ENCODE results near the gene CTDSP2. TPM values are rescaled to one million over a fixed set of nuclear protein-coding genes. Genes with fewer than 3 reads are reported as not detected.

The CTDSP2 gene
- total RNA-seq, 1 donor from 2014 or later = 62.5 TPM

DNA sequence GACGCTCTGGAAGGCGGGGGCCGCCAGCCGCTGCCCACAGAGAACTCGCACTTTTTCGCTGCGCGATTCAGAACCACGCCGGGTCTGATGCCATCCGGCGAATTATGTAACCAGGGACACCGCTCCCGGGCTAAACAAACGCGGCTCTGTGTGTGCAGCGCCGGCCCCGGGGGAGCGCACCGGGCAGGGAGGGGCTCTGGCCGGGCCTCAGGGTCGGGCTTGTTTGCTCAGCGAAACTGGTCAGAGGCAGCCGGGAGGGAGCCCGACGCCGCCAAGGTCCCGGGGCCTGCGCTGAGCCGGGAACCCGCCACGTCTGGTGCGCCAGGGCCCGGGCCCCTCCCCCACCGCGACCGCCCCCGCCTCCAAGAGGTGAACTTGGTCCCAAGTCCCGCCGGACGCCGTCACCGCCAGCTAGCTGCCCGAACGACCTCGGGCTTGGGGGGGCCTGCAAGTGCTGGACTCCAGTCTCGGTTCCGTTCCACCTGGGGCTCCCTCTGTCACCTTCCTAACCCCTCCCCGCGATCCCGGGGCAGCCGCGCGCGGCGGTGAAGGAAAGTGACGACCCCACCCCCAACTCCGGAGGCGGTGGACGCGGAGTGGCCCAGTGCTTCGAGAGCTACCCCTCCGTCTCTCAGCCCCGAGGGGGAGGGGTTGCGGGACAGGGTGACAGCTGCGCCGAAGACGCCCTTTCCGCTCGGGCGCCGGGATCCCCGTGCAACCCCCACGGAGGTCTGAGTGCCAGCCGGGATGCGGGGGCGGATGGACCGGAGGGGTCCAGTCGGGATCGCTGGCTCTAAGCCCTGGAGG lies 848 bp downstream of the CTDSP2 start:
- peak overlapping the region; percentile 38 for H3K27ac Mint-ChIP-seq
- DNase-seq (ENCODE audit: low spot score) = peak; percentile 44
- H3K4me3 Mint-ChIP-seq (ENCODE audit: low read depth) = peak overlapping the region; percentile 77
- H3K9me3 Mint-ChIP-seq = no peaks in the 10 kb centered on the region
- intact Hi-C loops (cut with micrococcal nuclease) = loop anchor here (1.0 to 5.0 kb wide), 7 partner anchors 7 to 323 kb away; partner anchors contain the start of genes DDIT3, MBD6 and TSFM
- H3K27me3 Mint-ChIP-seq (ENCODE audit: low read depth) = peaks cover 19% of the 10 kb centered on the region
- peaks cover 8% of the 10 kb centered on the region for H3K36me3 Mint-ChIP-seq (ENCODE audit: low read depth)
- peaks cover 37% of the 10 kb centered on the region for H3K4me1 Mint-ChIP-seq (ENCODE audit: low read depth)

DNA sequence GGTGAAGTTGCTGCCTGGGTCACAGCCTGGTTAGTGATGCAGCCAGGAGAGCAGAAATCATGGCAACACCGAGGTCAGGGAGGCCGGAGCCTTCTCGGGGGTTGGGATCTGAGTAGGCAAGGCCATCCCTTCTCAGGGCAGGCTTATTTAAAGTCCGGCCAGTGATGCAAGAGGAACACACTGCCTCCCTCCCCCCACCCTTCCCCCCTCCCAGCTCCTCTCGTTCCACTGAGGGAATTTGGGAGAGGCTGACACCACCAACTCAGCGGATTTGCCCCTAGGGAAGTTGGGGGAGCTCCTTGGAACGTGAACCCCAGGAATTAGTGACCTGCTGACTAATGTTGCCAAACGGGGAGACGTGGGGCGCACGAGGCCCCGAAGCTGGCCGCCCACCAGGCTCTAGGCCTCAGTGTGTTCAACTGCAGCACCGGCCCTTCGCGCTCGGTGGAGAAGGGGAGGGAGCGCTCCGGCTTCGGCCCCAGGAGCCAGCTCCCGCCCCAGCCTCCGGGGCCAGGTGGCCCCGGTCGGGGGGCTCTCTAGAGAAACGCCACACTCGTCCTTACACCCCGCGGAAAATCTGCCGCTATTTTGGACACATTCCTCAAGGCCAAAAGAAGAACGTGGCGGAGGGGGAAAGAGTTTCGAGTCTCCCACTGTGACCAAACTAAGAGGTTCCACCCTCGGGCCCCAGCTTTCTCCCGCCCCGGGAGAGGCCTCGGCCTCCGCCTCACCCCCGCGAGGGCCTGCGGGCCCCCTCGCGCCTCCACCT lies 1.6 kb downstream of the CTDSP2 start:
- Mint-ChIP-seq H3K9me3 (no peaks in the 10 kb centered on the region), H3K36me3 (ENCODE audit: low read depth) (peaks cover 8% of the 10 kb centered on the region), H3K4me1 (ENCODE audit: low read depth) (peaks cover 39% of the 10 kb centered on the region), H3K27me3 (ENCODE audit: low read depth) (peaks cover 18% of the 10 kb centered on the region), H3K4me3 (ENCODE audit: low read depth) (peak overlapping the region; percentile 77), H3K27ac (peak overlapping the region; percentile 44)
- DNase-seq (ENCODE audit: low spot score) = no peak
- intact Hi-C loops (cut with micrococcal nuclease) = loop anchor here (5.0 kb wide), 2 partner anchors 63 to 323 kb away; partner anchors contain the start of genes DDIT3, MBD6 and TSFM

DNA sequence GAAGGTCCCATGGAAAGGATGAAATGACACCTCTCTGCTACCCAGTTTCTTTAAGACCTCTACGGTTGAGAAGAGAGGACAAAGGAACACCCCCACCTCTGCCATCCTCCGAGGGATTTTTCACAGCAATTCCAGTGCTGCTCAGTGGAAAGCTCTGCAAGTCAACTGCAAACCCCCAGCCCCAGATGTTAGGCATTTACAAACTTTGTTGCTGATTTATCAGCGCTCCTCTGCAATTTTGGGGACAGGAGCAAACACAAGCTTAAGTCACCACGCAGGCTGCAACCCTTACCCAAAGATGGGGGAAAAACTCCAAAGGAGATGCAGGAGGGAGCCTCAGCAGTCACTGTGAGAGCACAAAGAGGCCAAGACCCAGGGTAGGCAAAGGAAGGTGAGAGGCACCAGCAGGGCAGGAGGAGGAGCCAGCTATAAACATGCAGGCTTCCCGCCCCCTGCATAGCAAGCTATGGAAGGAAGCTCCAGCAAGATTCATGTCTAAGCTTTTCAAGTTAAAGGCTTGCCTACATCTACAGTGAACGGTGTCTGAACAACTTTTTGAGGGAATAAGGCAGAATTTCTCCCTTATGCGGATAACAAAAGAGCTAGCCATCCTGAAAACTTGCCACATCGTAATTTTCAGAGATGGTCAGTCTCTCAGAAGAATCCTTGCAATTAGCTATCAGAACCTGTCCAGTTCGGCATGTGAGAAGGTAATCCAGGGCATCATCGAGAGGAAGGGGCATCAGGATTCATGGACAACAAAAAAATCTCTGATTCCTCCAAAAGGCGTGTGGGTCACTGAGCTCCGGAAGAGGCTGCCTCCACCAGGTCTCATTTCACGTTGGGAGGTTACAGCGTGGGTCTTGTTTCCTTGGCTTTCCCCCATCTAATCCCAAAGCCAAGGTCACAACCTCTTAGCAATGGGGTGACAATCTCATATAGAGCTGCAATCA lies 3.9 kb downstream of the CTDSP2 start:
- no peaks in the 10 kb centered on the region for H3K9me3 Mint-ChIP-seq
- peaks cover 8% of the 10 kb centered on the region for H3K36me3 Mint-ChIP-seq (ENCODE audit: low read depth)
- H3K27me3 Mint-ChIP-seq (ENCODE audit: low read depth) = no peaks in the 10 kb centered on the region
- no peak overlapping the region for H3K27ac Mint-ChIP-seq
- DNase-seq (ENCODE audit: low spot score) = no peak
- H3K4me3 Mint-ChIP-seq (ENCODE audit: low read depth) = no peak overlapping the region
- H3K4me1 Mint-ChIP-seq (ENCODE audit: low read depth) = peaks cover 60% of the 10 kb centered on the region
- intact Hi-C loops (cut with micrococcal nuclease) = no loop called here

DNA sequence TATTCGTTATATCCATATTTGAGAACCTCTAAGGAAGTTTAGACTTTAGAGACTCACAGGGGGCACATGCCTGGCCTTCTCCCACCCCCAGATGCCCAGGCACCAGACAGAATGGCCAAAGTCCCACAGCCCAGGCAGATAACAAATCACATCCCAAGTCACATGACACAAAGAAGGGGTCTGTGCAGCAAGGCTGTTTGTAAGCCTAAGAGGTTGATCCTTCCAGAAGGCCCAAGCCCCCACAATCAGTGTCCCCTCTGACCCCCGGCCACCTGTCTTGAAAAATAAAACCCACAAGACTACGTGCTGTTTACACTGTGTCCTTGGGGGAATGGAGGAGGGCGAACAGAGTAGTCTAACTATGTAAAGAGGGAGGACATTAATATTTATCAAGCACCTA lies 5.1 kb downstream of the CTDSP2 start:
- Mint-ChIP-seq H3K9me3 (no peaks in the 10 kb centered on the region), H3K4me1 (ENCODE audit: low read depth) (peaks cover 67% of the 10 kb centered on the region), H3K27ac (no peak overlapping the region), H3K36me3 (ENCODE audit: low read depth) (peaks cover 8% of the 10 kb centered on the region), H3K27me3 (ENCODE audit: low read depth) (no peaks in the 10 kb centered on the region), H3K4me3 (ENCODE audit: low read depth) (no peak overlapping the region)
- DNase-seq (ENCODE audit: low spot score) = no peak
- intact Hi-C loops (cut with micrococcal nuclease) = no loop called here

DNA sequence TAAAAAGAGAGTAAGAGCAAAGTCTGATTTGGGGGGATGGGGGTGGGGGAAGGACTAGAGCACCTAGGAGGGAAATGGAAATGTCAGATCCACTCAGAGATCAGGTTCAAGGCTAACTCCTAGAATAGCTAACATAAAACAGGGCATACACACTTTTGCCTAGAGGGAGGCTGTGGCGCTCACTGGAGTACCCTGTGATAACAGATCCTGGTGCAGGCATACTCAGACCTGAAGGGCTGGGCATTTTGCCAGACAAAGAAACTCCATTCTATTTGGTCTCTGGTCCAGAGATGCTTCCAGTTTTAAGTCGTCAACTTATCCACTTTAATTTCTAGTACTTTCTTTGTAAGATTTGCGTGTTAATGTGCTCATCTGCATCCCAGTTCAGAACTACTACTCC lies 5.8 kb downstream of the CTDSP2 start:
- Mint-ChIP-seq H3K27me3 (ENCODE audit: low read depth) (no peaks in the 10 kb centered on the region), H3K27ac (no peak overlapping the region), H3K4me1 (ENCODE audit: low read depth) (peaks cover 74% of the 10 kb centered on the region), H3K9me3 (no peaks in the 10 kb centered on the region), H3K4me3 (ENCODE audit: low read depth) (no peak overlapping the region), H3K36me3 (ENCODE audit: low read depth) (peaks cover 8% of the 10 kb centered on the region)
- DNase-seq (ENCODE audit: low spot score) = no peak
- intact Hi-C loops (cut with micrococcal nuclease) = no loop called here

DNA sequence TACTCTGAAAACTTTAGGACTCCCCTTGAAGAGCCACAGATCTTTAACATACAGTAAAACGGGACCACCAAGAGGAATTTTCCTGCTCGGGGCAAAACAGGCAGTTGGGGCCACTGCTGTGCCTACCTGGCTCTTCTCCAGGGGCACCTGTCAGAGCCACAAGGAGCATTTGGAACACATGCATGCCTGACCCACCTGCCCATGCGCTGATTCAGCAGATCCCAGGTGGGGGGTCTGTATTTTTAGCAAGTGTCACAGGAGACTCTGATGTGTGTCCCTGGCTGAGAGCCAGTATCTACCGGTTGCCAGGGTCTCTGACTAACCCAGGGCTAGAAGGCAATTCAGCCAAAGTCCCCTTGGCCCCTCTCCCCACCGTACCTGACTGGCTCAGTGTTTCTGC lies 6.5 kb downstream of the CTDSP2 start:
- Mint-ChIP-seq H3K27me3 (ENCODE audit: low read depth) (no peaks in the 10 kb centered on the region), H3K36me3 (ENCODE audit: low read depth) (peaks cover 8% of the 10 kb centered on the region), H3K9me3 (no peaks in the 10 kb centered on the region), H3K4me3 (ENCODE audit: low read depth) (no peak overlapping the region), H3K4me1 (ENCODE audit: low read depth) (peaks cover 78% of the 10 kb centered on the region), H3K27ac (no peak overlapping the region)
- intact Hi-C loops (cut with micrococcal nuclease) = no loop called here
- DNase-seq (ENCODE audit: low spot score) = no peak

DNA sequence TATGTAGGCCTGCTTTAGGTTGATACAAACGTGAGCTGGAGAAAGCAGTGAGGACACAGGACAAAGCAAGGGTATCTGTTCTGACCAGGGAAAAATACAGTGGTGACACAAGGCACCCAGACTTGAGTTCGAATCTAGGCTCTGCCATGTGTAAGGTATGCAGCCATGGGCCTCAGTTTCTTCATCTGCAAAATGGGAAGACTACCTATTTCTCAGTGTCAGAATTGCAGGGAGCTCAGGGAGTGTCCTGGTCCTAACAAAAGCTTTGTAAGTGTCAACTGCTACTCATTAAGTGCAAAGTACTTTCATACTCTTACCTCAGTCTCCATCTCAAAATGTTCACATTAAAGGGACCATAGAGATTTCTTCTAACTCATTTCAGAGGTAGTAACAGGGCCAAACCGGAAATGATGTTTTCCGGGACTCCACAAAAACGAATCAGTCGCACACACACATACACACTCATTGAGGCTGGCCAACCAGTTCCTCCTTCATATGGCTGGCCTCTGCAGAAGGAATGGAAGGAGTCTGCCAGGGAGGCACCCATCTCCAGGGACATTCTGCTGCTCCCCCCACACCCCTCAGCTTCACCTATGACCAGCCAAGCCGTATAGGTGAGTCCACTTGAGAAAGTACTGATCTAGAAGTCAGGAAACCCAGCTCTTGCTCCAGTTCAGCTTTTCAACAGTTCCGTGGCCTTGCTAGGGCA lies 7.8 kb downstream of the CTDSP2 start:
- intact Hi-C loops (cut with micrococcal nuclease) = loop anchor here (1.0 kb wide), 1 partner anchor 8 kb away; the partner anchor contains the start of gene CTDSP2
- peaks cover 6% of the 10 kb centered on the region for H3K36me3 Mint-ChIP-seq (ENCODE audit: low read depth)
- H3K27me3 Mint-ChIP-seq (ENCODE audit: low read depth) = no peaks in the 10 kb centered on the region

DNA sequence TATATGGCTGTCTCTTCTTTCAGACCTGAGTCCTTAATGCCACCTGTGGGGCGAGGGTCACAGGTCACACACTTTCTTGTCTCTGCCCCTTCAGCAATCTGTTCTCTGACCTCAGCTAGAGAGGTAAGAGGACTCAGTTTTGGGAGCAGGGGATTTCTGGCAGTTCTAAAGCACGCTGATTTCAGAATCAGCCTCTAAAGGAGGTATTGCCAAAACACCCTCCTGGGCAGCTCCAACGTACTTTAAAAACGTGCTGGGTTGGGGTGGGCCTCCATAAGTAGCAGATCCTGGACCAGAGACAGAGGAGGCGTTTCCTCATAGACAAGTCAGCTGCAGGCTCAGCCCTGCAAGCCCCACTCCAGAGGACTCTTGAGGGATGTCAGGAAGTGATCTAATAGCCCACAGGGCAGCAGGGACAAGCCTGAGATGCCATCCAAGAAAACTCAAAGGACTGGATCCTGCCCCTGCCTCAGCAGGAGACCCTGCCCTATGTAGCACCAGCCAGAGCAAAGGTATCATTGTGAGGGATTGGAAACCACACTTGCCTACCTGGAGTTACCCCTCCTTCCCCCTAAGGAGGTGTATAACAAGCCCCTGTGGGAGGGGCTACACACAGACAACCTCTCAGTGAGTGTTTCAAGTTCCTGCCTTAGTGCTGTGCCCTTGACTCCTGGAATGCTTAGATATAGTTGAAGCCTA lies 8.5 kb downstream of the CTDSP2 start:
- DNase-seq (ENCODE audit: low spot score) = no peak
- no peaks in the 10 kb centered on the region for H3K27me3 Mint-ChIP-seq (ENCODE audit: low read depth)
- H3K4me1 Mint-ChIP-seq (ENCODE audit: low read depth) = peaks cover 75% of the 10 kb centered on the region
- peak overlapping the region; percentile 62 for H3K27ac Mint-ChIP-seq
- H3K36me3 Mint-ChIP-seq (ENCODE audit: low read depth) = peaks cover 6% of the 10 kb centered on the region
- no peak overlapping the region for H3K4me3 Mint-ChIP-seq (ENCODE audit: low read depth)
- H3K9me3 Mint-ChIP-seq = no peaks in the 10 kb centered on the region
- intact Hi-C loops (cut with micrococcal nuclease) = loop anchor here (1.0 kb wide), 1 partner anchor 8 kb away; the partner anchor contains the start of gene CTDSP2

More for the DNA sequence above, 7.8 kb downstream of the CTDSP2 start:
- peaks cover 76% of the 10 kb centered on the region for H3K4me1 Mint-ChIP-seq (ENCODE audit: low read depth)
- H3K27ac Mint-ChIP-seq = peak overlapping the region; percentile 62
- DNase-seq (ENCODE audit: low spot score) = no peak
- no peaks in the 10 kb centered on the region for H3K9me3 Mint-ChIP-seq
- H3K4me3 Mint-ChIP-seq (ENCODE audit: low read depth) = peak overlapping the region; percentile 51

DNA sequence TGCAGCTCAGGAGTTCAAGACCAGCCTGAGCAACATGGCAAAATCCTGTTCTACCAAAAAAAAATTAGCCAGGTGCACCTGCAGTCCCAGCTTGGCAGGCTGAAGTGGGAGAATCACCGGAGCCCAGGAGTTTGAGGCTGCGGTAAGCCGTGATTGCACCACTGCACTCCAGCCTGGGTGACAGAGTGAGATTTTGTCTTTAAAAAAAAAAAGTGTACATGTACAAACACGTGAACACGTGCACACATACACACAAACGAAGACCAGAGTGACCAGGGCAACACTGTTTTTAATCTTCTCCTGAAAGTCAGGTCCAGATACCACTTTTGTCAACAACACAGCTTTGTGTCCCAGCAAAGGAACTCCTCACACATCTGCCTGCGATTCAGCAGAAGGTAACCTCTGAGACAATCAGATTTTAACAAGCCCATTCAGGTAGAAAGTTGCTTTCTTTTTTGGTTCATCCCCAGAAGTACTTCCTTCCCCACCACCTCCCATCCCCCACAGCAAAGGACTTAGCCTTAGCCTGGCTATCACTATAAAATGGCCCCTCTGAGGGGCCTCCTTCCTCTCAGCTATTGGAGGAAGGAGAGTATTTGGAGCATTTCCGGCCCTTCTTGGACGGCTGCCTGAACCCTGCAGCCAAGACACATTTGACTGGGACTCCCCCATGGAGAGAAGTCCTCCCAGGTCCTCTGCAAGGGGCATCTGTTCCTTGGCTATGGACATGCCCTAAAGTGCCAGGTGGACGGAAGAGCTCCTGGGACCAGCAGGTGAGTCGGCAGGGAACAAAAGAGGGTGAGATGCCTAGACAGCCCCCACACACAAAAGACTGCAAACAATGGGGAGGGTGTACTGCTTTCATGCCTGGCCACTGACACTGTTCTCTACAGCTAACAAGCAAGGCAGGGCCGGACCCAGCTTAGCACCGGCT lies 9.8 kb downstream of the CTDSP2 start:
- no peaks in the 10 kb centered on the region for H3K27me3 Mint-ChIP-seq (ENCODE audit: low read depth)
- H3K4me3 Mint-ChIP-seq (ENCODE audit: low read depth) = peak overlapping the region; percentile 26
- H3K4me1 Mint-ChIP-seq (ENCODE audit: low read depth) = peaks cover 67% of the 10 kb centered on the region
- peak; percentile 32 for DNase-seq (ENCODE audit: low spot score)
- intact Hi-C loops (cut with micrococcal nuclease) = loop anchor here (1.0 kb wide), 1 partner anchor 105 kb away; the partner anchor contains the start of gene ATP23
- peak overlapping the region; percentile 77 for H3K27ac Mint-ChIP-seq
- H3K36me3 Mint-ChIP-seq (ENCODE audit: low read depth) = no peaks in the 10 kb centered on the region
- H3K9me3 Mint-ChIP-seq = no peaks in the 10 kb centered on the region

DNA sequence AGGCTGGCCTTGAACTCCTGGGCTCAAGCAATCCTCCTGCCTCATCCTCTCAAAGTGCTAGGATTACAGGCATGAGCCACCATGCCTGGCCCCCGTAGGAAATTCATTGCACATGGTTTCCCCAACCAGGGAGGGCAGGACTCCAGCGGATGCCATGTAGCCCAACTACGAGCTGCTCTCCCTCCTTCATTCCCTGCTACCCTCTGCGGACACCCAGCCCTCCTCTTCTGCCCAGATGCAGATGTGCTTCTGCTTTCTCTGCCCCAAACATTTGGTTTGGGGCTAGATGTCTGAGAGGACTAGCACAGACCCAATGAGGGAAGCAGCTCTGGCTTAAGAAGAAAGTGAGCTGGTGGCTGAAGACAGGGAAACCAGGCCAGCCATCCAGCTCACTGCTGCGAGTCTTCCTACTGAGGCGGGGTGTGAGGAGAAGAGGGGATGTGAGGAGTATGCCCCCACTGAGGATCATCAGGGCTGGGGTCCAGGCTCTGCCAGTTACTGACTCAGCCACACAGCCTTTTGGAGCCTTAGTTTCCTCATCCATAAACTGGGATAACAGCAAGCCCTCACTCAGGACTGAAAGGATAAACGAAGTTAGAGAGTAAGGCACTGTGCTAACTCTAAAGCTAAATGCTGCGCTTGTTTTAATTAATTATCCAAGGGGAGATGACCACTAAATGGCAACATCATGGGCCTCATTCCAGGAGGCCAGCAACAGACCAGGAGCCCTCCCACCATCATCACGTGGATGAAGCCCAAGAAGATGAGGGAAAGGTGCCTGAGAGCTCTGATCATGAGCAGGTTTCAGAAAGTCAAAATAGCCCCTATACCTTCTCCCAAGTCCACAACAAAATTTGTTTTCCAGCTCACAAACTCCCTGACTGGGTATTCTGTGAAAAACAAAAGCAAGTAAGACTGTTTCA lies 10.9 kb downstream of the CTDSP2 start:
- no peaks in the 10 kb centered on the region for H3K36me3 Mint-ChIP-seq (ENCODE audit: low read depth)
- H3K4me3 Mint-ChIP-seq (ENCODE audit: low read depth) = peak overlapping the region; percentile 8
- no peak for DNase-seq (ENCODE audit: low spot score)
- H3K27me3 Mint-ChIP-seq (ENCODE audit: low read depth) = no peaks in the 10 kb centered on the region
- H3K4me1 Mint-ChIP-seq (ENCODE audit: low read depth) = peaks cover 61% of the 10 kb centered on the region
- intact Hi-C loops (cut with micrococcal nuclease) = loop anchor here (1.0 kb wide), 1 partner anchor 106 kb away; the partner anchor contains the start of gene ATP23
- no peaks in the 10 kb centered on the region for H3K9me3 Mint-ChIP-seq
- peak overlapping the region; percentile 77 for H3K27ac Mint-ChIP-seq
